NT2/D1 (cell line): ENCODE data around the gene NAALADL1.

Experiments used
- DNase-seq: peaks from one replicate; pipeline ENCODE4 v3.0.0-alpha.2; 2011; ENCODE audit warnings: low read depth, low spot score
- H3K27me3 ChIP-seq: 2 replicates; pipeline ENCODE4 v1.6.0; 2011; ENCODE audit warnings: mild to moderate bottlenecking; ENCODE audit not compliant: insufficient read length, insufficient read depth
- H3K36me3 ChIP-seq: 2 replicates; pipeline ENCODE4 v1.6.1; 2011; ENCODE audit warnings: mild to moderate bottlenecking, low read length, mixed read lengths; ENCODE audit not compliant: insufficient read depth, insufficient read length
- H3K4me1 ChIP-seq: 2 replicates; pipeline ENCODE4 v1.5.1; 2011; ENCODE audit not compliant: insufficient read depth, insufficient read length
- H3K4me3 ChIP-seq: 2 replicates; pipeline ENCODE4 v1.5.1; 2011; ENCODE audit warnings: low read depth; ENCODE audit not compliant: insufficient read length
- H3K9ac ChIP-seq: 2 replicates; pipeline ENCODE4 v1.6.0; 2011; ENCODE audit warnings: low read depth; ENCODE audit not compliant: insufficient read length
- H3K9me3 ChIP-seq: 2 replicates; pipeline ENCODE4 v1.5.1; 2011; ENCODE audit warnings: mild to moderate bottlenecking, low read length; ENCODE audit not compliant: insufficient read depth
- SUZ12 ChIP-seq: IDR thresholded peaks from 2 replicates; pipeline ENCODE4 v1.6.1; 2011; ENCODE audit not compliant: insufficient read length, insufficient read depth; ENCODE audit errors: extremely low read depth
- YY1 ChIP-seq: IDR thresholded peaks from 2 replicates; pipeline ENCODE4 v1.6.1; 2011; ENCODE audit not compliant: insufficient read length, insufficient read depth
- ZNF274 ChIP-seq: IDR thresholded peaks from 2 replicates; pipeline ENCODE4 v1.6.1; 2011; ENCODE audit warnings: mild to moderate bottlenecking, low read depth, low read length

NAALADL1 gene, protein sequence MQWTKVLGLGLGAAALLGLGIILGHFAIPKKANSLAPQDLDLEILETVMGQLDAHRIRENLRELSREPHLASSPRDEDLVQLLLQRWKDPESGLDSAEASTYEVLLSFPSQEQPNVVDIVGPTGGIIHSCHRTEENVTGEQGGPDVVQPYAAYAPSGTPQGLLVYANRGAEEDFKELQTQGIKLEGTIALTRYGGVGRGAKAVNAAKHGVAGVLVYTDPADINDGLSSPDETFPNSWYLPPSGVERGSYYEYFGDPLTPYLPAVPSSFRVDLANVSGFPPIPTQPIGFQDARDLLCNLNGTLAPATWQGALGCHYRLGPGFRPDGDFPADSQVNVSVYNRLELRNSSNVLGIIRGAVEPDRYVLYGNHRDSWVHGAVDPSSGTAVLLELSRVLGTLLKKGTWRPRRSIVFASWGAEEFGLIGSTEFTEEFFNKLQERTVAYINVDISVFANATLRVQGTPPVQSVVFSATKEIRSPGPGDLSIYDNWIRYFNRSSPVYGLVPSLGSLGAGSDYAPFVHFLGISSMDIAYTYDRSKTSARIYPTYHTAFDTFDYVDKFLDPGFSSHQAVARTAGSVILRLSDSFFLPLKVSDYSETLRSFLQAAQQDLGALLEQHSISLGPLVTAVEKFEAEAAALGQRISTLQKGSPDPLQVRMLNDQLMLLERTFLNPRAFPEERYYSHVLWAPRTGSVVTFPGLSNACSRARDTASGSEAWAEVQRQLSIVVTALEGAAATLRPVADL

DNA sequence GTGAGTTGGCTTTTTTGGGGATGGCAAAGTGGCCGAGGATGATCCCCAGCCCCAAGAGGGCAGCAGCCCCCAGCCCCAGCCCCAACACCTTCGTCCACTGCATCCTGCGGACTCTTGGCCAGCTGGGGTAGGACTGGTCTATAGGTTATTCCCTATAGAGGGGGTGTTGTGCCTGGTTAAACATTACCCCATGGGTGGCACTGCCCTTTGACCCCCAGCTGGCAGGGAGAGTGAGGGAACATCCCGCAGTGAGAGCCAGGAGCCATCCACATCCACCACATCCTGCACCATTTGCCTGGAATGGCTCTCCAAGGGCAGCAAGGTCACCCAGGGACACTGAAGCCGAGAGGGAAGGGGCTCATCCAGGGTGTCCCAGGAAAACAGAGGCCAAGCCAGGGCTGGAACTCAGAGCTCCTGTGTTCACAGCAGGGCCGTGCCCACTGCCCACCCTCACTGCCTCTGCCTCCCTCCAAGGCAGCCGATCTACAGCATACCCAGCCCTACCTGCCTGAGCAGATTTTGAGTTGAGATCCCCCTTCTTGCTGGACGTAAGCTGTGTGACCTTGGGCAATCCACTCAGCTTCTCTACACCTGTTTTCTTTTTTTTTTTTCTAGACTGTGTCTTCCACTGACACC lies at the start of gene NAALADL1:
Gene NAALADL1 (minus strand): TSS at position 135 of the 636 bp plus-strand sequence. CDS start 32 bp downstream, at position 103.
- H3K4me3 ChIP-seq = no peak within 1 kb of the TSS
- TF ChIP-seq ZNF274 = no peak
- TF ChIP-seq SUZ12 = no peak
- TF ChIP-seq YY1 = no peak
- H3K4me1 ChIP-seq = peaks cover 2% of the 10 kb centered on the region
- DNase-seq = no peak
- H3K27me3 ChIP-seq = no peaks in the 10 kb centered on the region
- H3K36me3 ChIP-seq = no peaks in the 10 kb centered on the region
- no peak within 1 kb of the TSS for H3K9ac ChIP-seq
- H3K9me3 ChIP-seq = no peaks in the 10 kb centered on the region

DNA sequence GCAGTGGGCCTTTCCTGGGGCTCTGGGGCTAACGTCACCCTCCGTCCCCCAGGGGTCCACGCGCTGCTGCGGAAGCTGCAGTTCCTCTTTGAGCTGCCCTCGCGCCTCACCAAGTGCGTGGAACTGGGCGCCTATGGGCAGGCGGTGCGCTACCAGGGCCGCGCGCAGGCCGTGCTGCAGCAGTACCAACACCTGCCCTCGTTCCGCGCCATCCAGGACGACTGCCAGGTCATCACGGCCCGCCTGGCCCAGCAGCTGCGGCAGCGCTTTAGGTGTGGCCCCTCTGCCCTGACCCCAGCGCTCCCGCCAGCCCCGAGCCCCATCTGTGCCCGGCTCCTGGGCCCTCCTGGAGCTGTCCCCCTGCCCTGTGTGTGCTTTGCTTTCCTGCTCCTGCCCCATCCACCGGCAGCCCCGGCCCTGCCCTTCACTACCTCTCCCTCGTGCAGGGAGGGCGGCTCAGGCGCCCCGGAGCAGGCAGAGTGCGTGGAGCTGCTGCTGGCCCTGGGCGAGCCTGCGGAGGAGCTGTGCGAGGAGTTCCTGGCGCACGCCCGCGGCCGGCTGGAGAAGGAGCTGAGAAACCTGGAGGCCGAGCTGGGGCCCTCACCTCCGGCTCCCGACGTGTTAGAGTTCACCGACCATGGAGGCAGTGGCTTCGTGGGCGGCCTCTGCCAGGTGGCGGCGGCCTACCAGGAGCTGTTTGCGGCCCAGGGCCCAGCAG lies 49.6 kb upstream of the NAALADL1 start:
- Histone ChIP-seq H3K36me3 (peaks cover 46% of the 10 kb centered on the region), H3K4me1 (peaks cover 8% of the 10 kb centered on the region), H3K9ac (no peak overlapping the region), H3K27me3 (no peaks in the 10 kb centered on the region), H3K4me3 (no peak overlapping the region), H3K9me3 (no peaks in the 10 kb centered on the region)
- no peak for DNase-seq
- TF ChIP-seq YY1 (no peak), ZNF274 (no peak), SUZ12 (no peak)

DNA sequence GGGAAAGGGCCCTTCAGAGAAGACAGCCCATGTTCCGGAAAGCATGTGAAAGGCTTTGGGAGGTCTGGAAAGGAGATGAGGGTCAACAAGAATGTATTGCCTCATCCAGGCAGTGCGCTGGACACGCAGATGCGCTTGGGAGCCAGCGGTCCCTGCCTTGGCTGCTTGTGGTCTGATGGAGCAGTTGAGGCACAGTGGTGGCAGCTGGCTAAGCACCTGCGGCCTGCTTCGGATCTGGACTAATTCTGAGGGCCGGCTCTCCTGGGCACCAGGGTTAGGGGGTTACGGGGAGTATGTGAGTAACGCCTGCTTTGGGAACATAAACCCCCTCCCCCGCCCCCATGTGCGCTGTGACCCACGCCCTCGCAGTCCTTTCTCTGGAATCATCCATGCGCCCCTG lies 48.7 kb upstream of the NAALADL1 start:
- Histone ChIP-seq H3K27me3 (no peaks in the 10 kb centered on the region), H3K4me3 (no peak overlapping the region), H3K36me3 (peaks cover 52% of the 10 kb centered on the region), H3K4me1 (peaks cover 8% of the 10 kb centered on the region), H3K9me3 (no peaks in the 10 kb centered on the region), H3K9ac (no peak overlapping the region)
- DNase-seq = no peak
- TF ChIP-seq SUZ12 (no peak), YY1 (no peak), ZNF274 (no peak)

DNA sequence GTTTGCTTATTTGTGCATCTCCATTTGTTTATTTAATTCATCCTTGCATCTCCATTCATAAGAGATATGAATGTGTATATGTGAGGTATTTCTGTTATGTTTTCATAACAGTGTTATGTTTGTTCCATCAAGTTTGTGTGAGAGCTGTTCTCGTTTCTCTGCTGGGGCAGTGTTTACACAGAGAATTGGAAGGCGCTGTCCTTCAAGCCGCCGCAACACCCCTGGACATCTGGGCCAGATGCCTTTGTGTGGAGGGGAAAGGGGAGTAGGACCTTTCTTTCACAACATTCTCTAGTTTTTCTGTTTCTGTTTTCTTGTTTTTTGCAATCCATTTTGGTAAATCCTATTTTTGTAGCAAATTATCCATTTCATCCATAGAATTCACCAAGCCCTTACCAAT lies 46.3 kb upstream of the NAALADL1 start:
- TF ChIP-seq YY1 (no peak), SUZ12 (no peak), ZNF274 (no peak)
- Histone ChIP-seq H3K36me3 (peaks cover 51% of the 10 kb centered on the region), H3K4me1 (no peaks in the 10 kb centered on the region), H3K9me3 (no peaks in the 10 kb centered on the region), H3K9ac (no peak overlapping the region), H3K4me3 (no peak overlapping the region), H3K27me3 (no peaks in the 10 kb centered on the region)
- DNase-seq = no peak

DNA sequence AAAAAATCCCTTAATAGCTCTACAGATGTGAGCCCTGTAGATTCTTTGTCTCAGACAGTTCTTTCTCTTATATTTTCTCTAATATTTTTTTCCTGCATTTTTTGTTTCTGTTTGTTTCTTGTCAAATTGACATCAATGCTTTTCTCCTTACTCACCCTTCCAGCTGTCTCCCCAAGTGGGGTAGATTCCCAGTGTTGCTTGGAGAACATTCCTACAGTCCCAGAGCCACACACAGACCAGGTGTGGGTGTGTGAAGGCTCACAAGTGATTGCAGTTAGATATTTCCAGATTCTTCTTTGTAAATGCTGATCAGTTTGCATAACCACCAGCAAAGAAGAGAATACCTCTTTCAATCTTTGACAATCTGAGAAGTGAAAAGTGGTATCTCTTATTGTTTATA lies 45.1 kb upstream of the NAALADL1 start:
- TF ChIP-seq ZNF274 (no peak), SUZ12 (no peak), YY1 (no peak)
- no peak for DNase-seq
- Histone ChIP-seq H3K36me3 (peaks cover 49% of the 10 kb centered on the region), H3K4me3 (no peak overlapping the region), H3K27me3 (no peaks in the 10 kb centered on the region), H3K9ac (no peak overlapping the region), H3K9me3 (no peaks in the 10 kb centered on the region), H3K4me1 (no peaks in the 10 kb centered on the region)

DNA sequence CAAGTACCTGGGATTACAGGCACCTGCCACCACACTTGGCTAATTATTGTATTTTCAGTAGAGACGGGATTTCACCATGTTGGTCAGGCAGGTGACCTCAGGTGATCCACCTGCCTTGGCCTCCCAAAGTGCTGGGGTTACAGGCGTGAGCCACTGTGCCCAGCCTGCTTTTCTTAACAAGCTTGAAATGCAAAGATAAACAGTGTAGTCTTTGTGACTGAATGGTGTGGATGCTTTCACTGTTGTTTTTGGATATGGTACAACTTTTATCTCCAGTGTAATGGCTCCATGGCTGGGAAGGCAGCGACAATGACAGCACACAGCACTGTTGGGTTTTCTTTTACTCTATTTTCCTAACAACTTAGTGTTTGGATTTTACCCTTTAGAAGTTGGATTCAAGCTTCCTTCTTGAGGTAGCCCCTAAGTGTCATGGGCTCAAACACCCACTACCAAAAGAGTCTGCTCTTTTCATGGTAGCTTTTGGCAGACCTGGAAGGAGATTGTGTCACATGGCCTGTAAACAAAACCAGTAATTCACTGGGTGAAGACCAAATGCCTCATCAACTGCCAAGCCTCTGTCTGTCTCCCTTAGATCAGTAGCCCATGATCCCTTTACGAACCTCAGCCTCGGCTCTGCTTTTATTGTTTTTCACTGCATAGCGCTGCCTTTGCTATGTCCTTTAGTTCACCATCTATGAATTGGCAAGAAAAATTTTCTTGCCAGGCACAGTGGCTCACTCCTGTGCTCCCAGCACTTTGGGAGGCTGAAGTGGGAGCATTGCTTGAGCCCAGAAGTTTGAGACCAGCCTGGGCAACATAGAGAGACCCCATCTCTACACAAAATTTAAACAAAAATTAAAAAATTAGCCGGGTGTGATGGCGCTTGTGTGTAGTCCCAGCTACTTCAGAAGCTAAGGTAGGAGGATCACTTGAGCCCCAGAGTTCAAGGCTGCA lies 44.1 kb upstream of the NAALADL1 start:
- Histone ChIP-seq H3K9me3 (no peaks in the 10 kb centered on the region), H3K36me3 (peaks cover 52% of the 10 kb centered on the region), H3K27me3 (no peaks in the 10 kb centered on the region), H3K4me3 (no peak overlapping the region), H3K9ac (no peak overlapping the region), H3K4me1 (no peaks in the 10 kb centered on the region)
- TF ChIP-seq SUZ12 = no peak
- TF ChIP-seq ZNF274 = no peak
- TF ChIP-seq YY1 = no peak
- DNase-seq = no peak
